ENCODE data around the gene ADCK2.

GRCh38 chr7:140683657-140684056, 10.9 kb downstream of the ADCK2 start:
- TF ChIP-seq POLR2AphosphoS5 (IDR thresholded peaks at IDR 0.05; ENCODE audit: borderline replicate concordance, low read depth, low read length) = no peak
- TF ChIP-seq EZH2 (IDR thresholded peaks at IDR 0.05) = no peak
- no peak for TF ChIP-seq FOXP2 (optimal IDR thresholded peaks at IDR 0.05; ENCODE audit: control extremely low read depth, extremely low read length, insufficient read depth)
